Activated CD4-positive, alpha-beta memory T cell treated with anti-CD3 and anti-CD28 coated beads for 36 hours (primary cell): ENCODE results near the gene B4GALNT2. TPM values are rescaled to one million over a fixed set of nuclear protein-coding genes. Genes with fewer than 3 reads are reported as not detected.
"Not testable (repeated sequence)": the region's sequence is repeated elsewhere in the genome, so short reads cannot be mapped to it uniquely, and the experiment has no call there.

ENCODE experiments used
- CTCF ChIA-PET: fragments of 350-600 bp; sonication (Branson Sonifier 250); formaldehyde crosslinking; loops from one replicate; lab custom pipeline; 2021; ENCODE audit warnings: antibody characterized with exemption, inconsistent platforms; lab: Charles Lee
- POLR2A ChIA-PET: fragments of 350-600 bp; sonication (Branson Sonifier 250); formaldehyde crosslinking; loops from one replicate; lab custom pipeline; 2021; ENCODE audit warnings: antibody characterized with exemption; lab: Charles Lee
- DNase-seq: peaks from one replicate; pipeline ENCODE4 v3.0.0-alpha.2; 2020
- H3K27ac Mint-ChIP-seq: one replicate; pipeline ENCODE4 v1.8.0; 2021; ENCODE audit warnings: mixed read lengths
- H3K27me3 Mint-ChIP-seq: one replicate; pipeline ENCODE4 v1.8.0; 2021; ENCODE audit warnings: mixed read lengths
- H3K36me3 Mint-ChIP-seq: one replicate; pipeline ENCODE4 v1.8.0; 2021; ENCODE audit warnings: mixed read lengths
- H3K4me1 Mint-ChIP-seq: one replicate; pipeline ENCODE4 v1.8.0; 2021; ENCODE audit warnings: low read depth, mixed read lengths
- H3K4me3 Mint-ChIP-seq: one replicate; pipeline ENCODE4 v1.8.0; 2021; ENCODE audit warnings: mild to moderate bottlenecking, mixed read lengths
- H3K9me3 Mint-ChIP-seq: one replicate; pipeline ENCODE4 v1.8.0; 2021; ENCODE audit warnings: mixed read lengths
- intact Hi-C: fragments of 100-400 bp; cut with micrococcal nuclease; formaldehyde crosslinking; loops from one replicate; pipeline ENCODE4 v1.15.1; 2023
- total RNA-seq, 2 experiments: library from RNA; stranded (reverse); gene quantifications; one replicate each; pipeline ENCODE4 v1.2.3, GENCODE V29; 2021

B4GALNT2 gene
- total RNA-seq, 2 experiments from 2014 or later = not detected

- no peaks in the 10 kb centered on the region for H3K4me1 Mint-ChIP-seq
- no peaks in the 10 kb centered on the region for H3K9me3 Mint-ChIP-seq
- no peak overlapping the region for H3K27ac Mint-ChIP-seq
- H3K36me3 Mint-ChIP-seq = no peaks in the 10 kb centered on the region
- no peak for DNase-seq
- POLR2A ChIA-PET = no interaction called here
- intact Hi-C loops = no loop called here
- CTCF ChIA-PET = interaction anchor here (1.9 kb wide), 1 partner anchor 90 kb away, joined by 4 read pairs; no protein-coding TSS in a partner anchor
- H3K4me3 Mint-ChIP-seq = no peak overlapping the region
- peaks cover 16% of the 10 kb centered on the region for H3K27me3 Mint-ChIP-seq
Observed at GRCh38 chr17:49123061-49123460, 9.5 kb upstream of the B4GALNT2 start.

GRCh38 chr17:49125449-49125848, 7.1 kb upstream of the B4GALNT2 start:
- ChIA-PET POLR2A (no interaction called here), CTCF (no interaction called here)
- no peaks in the 10 kb centered on the region for H3K9me3 Mint-ChIP-seq
- intact Hi-C loops = no loop called here
- no peak overlapping the region for H3K27ac Mint-ChIP-seq
- H3K36me3 Mint-ChIP-seq = no peaks in the 10 kb centered on the region
- no peak for DNase-seq
- H3K27me3 Mint-ChIP-seq = peaks cover 22% of the 10 kb centered on the region
- no peak overlapping the region for H3K4me3 Mint-ChIP-seq
- H3K4me1 Mint-ChIP-seq = no peaks in the 10 kb centered on the region

GRCh38 chr17:49126183-49126859, 6.2 kb upstream of the B4GALNT2 start:
- H3K4me1 Mint-ChIP-seq, H3K4me3 Mint-ChIP-seq, CTCF ChIA-PET, H3K9me3 Mint-ChIP-seq, POLR2A ChIA-PET, DNase-seq, H3K36me3 Mint-ChIP-seq, intact Hi-C loops, H3K27ac Mint-ChIP-seq: not testable (repeated sequence)
- peaks cover 26% of the 10 kb centered on the region for H3K27me3 Mint-ChIP-seq

- DNase-seq, POLR2A ChIA-PET, H3K27ac Mint-ChIP-seq, H3K4me3 Mint-ChIP-seq, H3K9me3 Mint-ChIP-seq, intact Hi-C loops, CTCF ChIA-PET, H3K36me3 Mint-ChIP-seq, H3K4me1 Mint-ChIP-seq: not testable (repeated sequence)
- peaks cover 46% of the 10 kb centered on the region for H3K27me3 Mint-ChIP-seq
Observed at GRCh38 chr17:49129359-49129950, 3.1 kb upstream of the B4GALNT2 start.

- intact Hi-C loops = no loop called here
- H3K36me3 Mint-ChIP-seq = no peaks in the 10 kb centered on the region
- CTCF ChIA-PET = interaction anchor here (0.5 kb wide), 1 partner anchor 88 kb away, joined by 3 read pairs; no protein-coding TSS in a partner anchor
- H3K27me3 Mint-ChIP-seq = peaks cover 50% of the 10 kb centered on the region
- DNase-seq = no peak
- no peak overlapping the region for H3K27ac Mint-ChIP-seq
- POLR2A ChIA-PET = no interaction called here
- H3K9me3 Mint-ChIP-seq = no peaks in the 10 kb centered on the region
- H3K4me3 Mint-ChIP-seq = no peak overlapping the region
- peaks cover 7% of the 10 kb centered on the region for H3K4me1 Mint-ChIP-seq
Observed at GRCh38 chr17:49130891-49131290, 1.7 kb upstream of the B4GALNT2 start.

- no peak overlapping the region for H3K27ac Mint-ChIP-seq
- no peaks in the 10 kb centered on the region for H3K9me3 Mint-ChIP-seq
- intact Hi-C loops = no loop called here
- H3K4me3 Mint-ChIP-seq = peak overlapping the region; percentile 41
- no peak for DNase-seq
- no peaks in the 10 kb centered on the region for H3K36me3 Mint-ChIP-seq
- POLR2A ChIA-PET = no interaction called here
- peaks cover 50% of the 10 kb centered on the region for H3K27me3 Mint-ChIP-seq
- peaks cover 7% of the 10 kb centered on the region for H3K4me1 Mint-ChIP-seq
- CTCF ChIA-PET = no interaction called here
Observed at GRCh38 chr17:49132317-49132698, 261 bp upstream of the B4GALNT2 start.

GRCh38 chr17:49136335-49136734, 3.8 kb downstream of the B4GALNT2 start:
- peaks cover 31% of the 10 kb centered on the region for H3K27me3 Mint-ChIP-seq
- DNase-seq = no peak
- ChIA-PET POLR2A (no interaction called here), CTCF (interaction anchor here (0.7 to 1.2 kb wide), 2 partner anchors 91 to 360 kb away, joined by 3 to 4 read pairs; no protein-coding TSS in a partner anchor)
- intact Hi-C loops = no loop called here
- no peaks in the 10 kb centered on the region for H3K9me3 Mint-ChIP-seq
- H3K36me3 Mint-ChIP-seq = no peaks in the 10 kb centered on the region
- no peak overlapping the region for H3K4me3 Mint-ChIP-seq
- no peak overlapping the region for H3K27ac Mint-ChIP-seq
- peaks cover 7% of the 10 kb centered on the region for H3K4me1 Mint-ChIP-seq

- H3K4me3 Mint-ChIP-seq, POLR2A ChIA-PET, DNase-seq, CTCF ChIA-PET, H3K4me1 Mint-ChIP-seq, H3K36me3 Mint-ChIP-seq, H3K27ac Mint-ChIP-seq, intact Hi-C loops, H3K9me3 Mint-ChIP-seq: not testable (repeated sequence)
- H3K27me3 Mint-ChIP-seq = peaks cover 29% of the 10 kb centered on the region
Observed at GRCh38 chr17:49145654-49146053, 13.1 kb downstream of the B4GALNT2 start.

- CTCF ChIA-PET = no interaction called here
- Mint-ChIP-seq H3K27ac (no peak overlapping the region), H3K27me3 (peaks cover 25% of the 10 kb centered on the region)
Observed at GRCh38 chr17:49146620-49147306, 14.2 kb downstream of the B4GALNT2 start.

GRCh38 chr17:49148171-49148570, 15.6 kb downstream of the B4GALNT2 start:
- ChIA-PET CTCF (no interaction called here), POLR2A (no interaction called here)
- H3K27me3 Mint-ChIP-seq = peaks cover 25% of the 10 kb centered on the region
- H3K4me1 Mint-ChIP-seq = no peaks in the 10 kb centered on the region
- no peak for DNase-seq
- no peak overlapping the region for H3K4me3 Mint-ChIP-seq
- H3K9me3 Mint-ChIP-seq = no peaks in the 10 kb centered on the region
- H3K27ac Mint-ChIP-seq = no peak overlapping the region
- H3K36me3 Mint-ChIP-seq = no peaks in the 10 kb centered on the region
- intact Hi-C loops = no loop called here

More at GRCh38 chr17:49146620-49147306, 14.2 kb downstream of the B4GALNT2 start:
- Mint-ChIP-seq H3K9me3 (no peaks in the 10 kb centered on the region), H3K36me3 (no peaks in the 10 kb centered on the region), H3K4me3 (no peak overlapping the region), H3K4me1 (no peaks in the 10 kb centered on the region)
- POLR2A ChIA-PET = no interaction called here
- DNase-seq = no peak
- intact Hi-C loops = no loop called here

- H3K36me3 Mint-ChIP-seq = no peaks in the 10 kb centered on the region
- H3K27ac Mint-ChIP-seq = no peak overlapping the region
- H3K4me1 Mint-ChIP-seq = no peaks in the 10 kb centered on the region
- ChIA-PET CTCF (no interaction called here), POLR2A (no interaction called here)
- DNase-seq = no peak
- intact Hi-C loops = no loop called here
- H3K9me3 Mint-ChIP-seq = no peaks in the 10 kb centered on the region
- H3K27me3 Mint-ChIP-seq = peaks cover 16% of the 10 kb centered on the region
- H3K4me3 Mint-ChIP-seq = no peak overlapping the region
Observed at GRCh38 chr17:49151996-49152395, 19.4 kb downstream of the B4GALNT2 start.

- peaks cover 30% of the 10 kb centered on the region for H3K27me3 Mint-ChIP-seq
- no peak overlapping the region for H3K4me3 Mint-ChIP-seq
- H3K27ac Mint-ChIP-seq = no peak overlapping the region
- DNase-seq = no peak
- ChIA-PET CTCF (interaction anchor here (1.1 kb wide), 1 partner anchor 71 kb away, joined by 3 read pairs; no protein-coding TSS in a partner anchor), POLR2A (no interaction called here)
- no peaks in the 10 kb centered on the region for H3K36me3 Mint-ChIP-seq
- no peaks in the 10 kb centered on the region for H3K9me3 Mint-ChIP-seq
- H3K4me1 Mint-ChIP-seq = no peaks in the 10 kb centered on the region
- intact Hi-C loops = no loop called here
Observed at GRCh38 chr17:49156256-49156655, 23.7 kb downstream of the B4GALNT2 start.
